Right atrium auricular region (tissue), 2 donors: ENCODE results near the gene KRTAP9-7. TPM values are rescaled to one million over a fixed set of nuclear protein-coding genes. Genes with fewer than 3 reads are reported as not detected.

Experiments
- DNase-seq: peaks from one replicate; pipeline ENCODE4 v3.0.0-alpha.2; 2019; ENCODE audit warnings: low spot score
- H3K27ac ChIP-seq, 2 donors: fragments of 200-600 bp; sonication (generic); 1 replicate in 1 of 2; 2 replicates in 1 of 2; pipeline ENCODE4 v1.5.1; 2016 to 2019
- H3K27me3 ChIP-seq, 2 donors: fragments of 200-600 bp; sonication (generic); one replicate each; pipeline versions ENCODE4 v1.5.1 to v1.6.0; 2017 to 2019
- H3K36me3 ChIP-seq: fragments of 200-600 bp; sonication (generic); one replicate; pipeline ENCODE4 v1.5.1; 2016
- H3K4me1 ChIP-seq, 2 donors: fragments of 200-600 bp; sonication (generic); one replicate each; pipeline versions ENCODE4 v1.5.1 to v1.6.0; 2017 to 2019
- H3K4me3 ChIP-seq, 2 donors: fragments of 200-600 bp; sonication (generic); 1 replicate in 1 of 2; 2 replicates in 1 of 2; pipeline ENCODE4 v1.5.1; 2017 to 2019; ENCODE audit warnings: mild to moderate bottlenecking in 1 of 2, moderate library complexity in 1 of 2
- H3K9me3 ChIP-seq, 2 donors: fragments of 200-600 bp; sonication (generic); one replicate each; pipeline ENCODE4 v1.5.1; 2019
- total RNA-seq, 2 donors: library from RNA; depleted of rRNA; stranded (reverse); fragments of >200 nt; gene quantifications; one replicate each; pipeline ENCODE4 v1.1.0, GENCODE V29; 2016
- TF ChIP-seq, protein P1 (sequence below), 2 donors: fragments of 200-600 bp; sonication (generic); IDR thresholded peaks; one replicate each; pipeline ENCODE4 v1.5.1; 2019; ENCODE audit warnings: antibody characterized with exemption in 2 of 2

The KRTAP9-7 gene
- total RNA-seq, 2 donors from 2014 or later = not detected

DNA sequence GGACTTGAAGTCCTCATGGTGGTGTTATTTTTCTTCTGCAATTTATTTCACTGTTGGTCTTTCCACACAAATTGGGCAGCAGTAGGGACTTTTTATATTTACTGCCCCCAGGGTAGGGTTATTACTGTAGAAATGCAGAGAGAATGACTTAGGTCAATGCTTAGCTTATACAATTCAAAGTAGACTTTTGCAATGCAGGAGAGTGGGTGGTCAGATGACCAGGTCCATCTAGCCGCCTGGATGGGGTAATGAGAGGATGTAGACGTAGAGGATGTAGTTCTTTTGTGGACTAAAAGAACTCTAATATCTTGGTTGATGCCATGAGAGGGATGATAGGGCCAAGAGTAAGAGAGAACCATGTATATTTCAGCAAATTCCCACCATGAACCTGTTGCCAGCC, 42.7 kb downstream of the KRTAP9-7 start:
- H3K4me3 ChIP-seq = no peak overlapping the region
- H3K9me3 ChIP-seq = peaks cover 0 to 18% of the 10 kb centered on the region in 2 donors
- H3K36me3 ChIP-seq = no peaks in the 10 kb centered on the region
- no peak for DNase-seq
- TF ChIP-seq, protein P1, sequence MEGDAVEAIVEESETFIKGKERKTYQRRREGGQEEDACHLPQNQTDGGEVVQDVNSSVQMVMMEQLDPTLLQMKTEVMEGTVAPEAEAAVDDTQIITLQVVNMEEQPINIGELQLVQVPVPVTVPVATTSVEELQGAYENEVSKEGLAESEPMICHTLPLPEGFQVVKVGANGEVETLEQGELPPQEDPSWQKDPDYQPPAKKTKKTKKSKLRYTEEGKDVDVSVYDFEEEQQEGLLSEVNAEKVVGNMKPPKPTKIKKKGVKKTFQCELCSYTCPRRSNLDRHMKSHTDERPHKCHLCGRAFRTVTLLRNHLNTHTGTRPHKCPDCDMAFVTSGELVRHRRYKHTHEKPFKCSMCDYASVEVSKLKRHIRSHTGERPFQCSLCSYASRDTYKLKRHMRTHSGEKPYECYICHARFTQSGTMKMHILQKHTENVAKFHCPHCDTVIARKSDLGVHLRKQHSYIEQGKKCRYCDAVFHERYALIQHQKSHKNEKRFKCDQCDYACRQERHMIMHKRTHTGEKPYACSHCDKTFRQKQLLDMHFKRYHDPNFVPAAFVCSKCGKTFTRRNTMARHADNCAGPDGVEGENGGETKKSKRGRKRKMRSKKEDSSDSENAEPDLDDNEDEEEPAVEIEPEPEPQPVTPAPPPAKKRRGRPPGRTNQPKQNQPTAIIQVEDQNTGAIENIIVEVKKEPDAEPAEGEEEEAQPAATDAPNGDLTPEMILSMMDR (IDR thresholded peaks at IDR 0.05) = no peak
- no peak overlapping the region for H3K27ac ChIP-seq
- H3K27me3 ChIP-seq = no peaks in the 10 kb centered on the region
- H3K4me1 ChIP-seq = no peaks in the 10 kb centered on the region

DNA sequence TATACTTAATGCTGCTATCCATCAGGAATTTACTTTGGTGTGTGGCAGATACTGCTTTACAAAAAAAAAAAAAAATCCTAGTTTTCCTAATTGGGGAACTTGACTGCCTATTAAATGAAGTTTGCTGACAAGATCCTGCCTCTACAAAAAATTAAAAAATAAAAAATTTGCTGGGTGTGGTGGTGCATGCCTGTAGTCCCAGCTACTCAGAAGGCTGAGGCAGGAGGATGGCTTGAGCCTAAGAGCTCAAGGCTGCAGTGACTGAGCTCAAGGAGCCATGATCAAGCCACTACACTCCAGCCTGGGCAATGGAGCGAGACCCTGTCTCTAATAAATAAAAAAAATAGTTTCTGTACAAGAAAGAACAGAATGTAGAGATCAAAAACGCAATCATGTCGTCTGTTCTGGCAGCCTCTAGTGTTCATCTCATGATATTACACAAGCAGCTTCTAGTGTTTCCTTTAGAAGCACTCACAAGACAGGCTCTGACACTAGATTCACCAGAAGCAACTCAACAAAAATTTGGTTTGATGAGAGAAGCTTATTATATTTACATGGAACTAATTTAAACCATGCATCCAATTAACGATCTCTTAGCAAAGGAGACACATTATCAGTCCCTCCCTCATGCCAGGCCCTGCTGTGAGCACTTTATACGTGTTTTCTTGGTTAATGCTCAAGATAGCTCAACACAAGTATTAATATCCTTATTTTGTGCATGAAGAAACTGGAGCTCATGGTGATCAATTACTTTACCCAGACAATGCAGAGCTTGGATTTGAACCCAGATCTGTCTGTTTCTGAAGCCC, 46.8 kb downstream of the KRTAP9-7 start:
- no peaks in the 10 kb centered on the region for H3K4me1 ChIP-seq
- H3K4me3 ChIP-seq = no peak overlapping the region
- TF ChIP-seq, protein P1 (IDR thresholded peaks at IDR 0.05) = peak; percentile 58 to 70
- no peaks in the 10 kb centered on the region for H3K27me3 ChIP-seq
- no peak for DNase-seq
- peaks cover 0 to 18% of the 10 kb centered on the region in 2 donors for H3K9me3 ChIP-seq
- no peak overlapping the region for H3K27ac ChIP-seq
- H3K36me3 ChIP-seq = no peaks in the 10 kb centered on the region

DNA sequence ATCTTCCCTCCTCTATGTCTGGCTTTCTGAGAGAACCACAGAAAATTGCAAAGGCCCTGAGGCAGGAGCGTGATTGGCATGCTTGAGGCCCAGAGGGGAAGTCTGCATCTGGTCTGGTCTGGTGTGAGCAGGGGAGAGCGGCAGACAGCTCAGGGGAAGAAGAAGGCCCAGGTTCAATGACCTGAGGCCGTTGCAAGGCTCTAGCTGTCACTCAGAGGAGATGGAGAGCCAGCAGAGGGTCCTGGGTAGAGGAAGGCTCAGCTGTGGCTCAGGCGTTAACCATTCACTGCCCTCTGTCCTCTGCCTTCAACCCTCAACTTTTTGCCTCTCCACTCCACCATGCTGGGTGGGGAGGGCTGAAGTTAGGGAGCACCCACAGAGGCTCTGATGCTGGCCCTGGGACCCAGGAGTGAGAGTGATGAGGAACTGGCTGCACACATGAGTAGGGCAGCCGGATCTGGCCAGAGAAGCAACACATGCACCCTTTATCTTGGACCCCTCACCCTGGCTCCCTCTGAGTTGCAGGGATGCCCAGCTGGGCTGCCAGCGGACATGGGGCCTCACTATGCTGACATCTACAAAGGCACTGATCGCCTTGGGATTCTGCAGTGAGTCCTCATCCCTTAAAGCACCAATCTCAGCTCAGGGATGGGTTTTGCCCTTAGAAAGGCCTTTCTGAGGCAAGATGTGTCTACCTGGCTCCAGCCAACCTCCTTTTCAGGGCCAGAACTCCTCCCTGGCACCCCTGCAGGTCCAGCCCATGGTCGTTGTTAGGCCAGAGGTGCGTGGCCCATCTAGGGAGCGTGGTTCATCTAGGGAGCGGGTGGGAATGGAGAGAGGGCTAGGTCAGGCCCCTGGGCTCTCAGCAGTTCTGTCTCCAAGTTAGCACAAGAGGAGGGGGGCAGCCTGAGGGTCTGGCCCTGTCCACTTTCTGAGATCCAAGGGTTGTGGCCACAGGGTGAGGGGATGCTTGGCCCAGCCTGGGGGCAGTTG, 47.7 kb downstream of the KRTAP9-7 start:
- peaks cover 0 to 18% of the 10 kb centered on the region in 2 donors for H3K9me3 ChIP-seq
- H3K4me1 ChIP-seq = no peaks in the 10 kb centered on the region
- no peak for DNase-seq
- TF ChIP-seq, protein P1 (IDR thresholded peaks at IDR 0.05) = no peak
- H3K36me3 ChIP-seq = no peaks in the 10 kb centered on the region
- no peak overlapping the region for H3K27ac ChIP-seq
- H3K4me3 ChIP-seq = no peak overlapping the region
- no peaks in the 10 kb centered on the region for H3K27me3 ChIP-seq

DNA sequence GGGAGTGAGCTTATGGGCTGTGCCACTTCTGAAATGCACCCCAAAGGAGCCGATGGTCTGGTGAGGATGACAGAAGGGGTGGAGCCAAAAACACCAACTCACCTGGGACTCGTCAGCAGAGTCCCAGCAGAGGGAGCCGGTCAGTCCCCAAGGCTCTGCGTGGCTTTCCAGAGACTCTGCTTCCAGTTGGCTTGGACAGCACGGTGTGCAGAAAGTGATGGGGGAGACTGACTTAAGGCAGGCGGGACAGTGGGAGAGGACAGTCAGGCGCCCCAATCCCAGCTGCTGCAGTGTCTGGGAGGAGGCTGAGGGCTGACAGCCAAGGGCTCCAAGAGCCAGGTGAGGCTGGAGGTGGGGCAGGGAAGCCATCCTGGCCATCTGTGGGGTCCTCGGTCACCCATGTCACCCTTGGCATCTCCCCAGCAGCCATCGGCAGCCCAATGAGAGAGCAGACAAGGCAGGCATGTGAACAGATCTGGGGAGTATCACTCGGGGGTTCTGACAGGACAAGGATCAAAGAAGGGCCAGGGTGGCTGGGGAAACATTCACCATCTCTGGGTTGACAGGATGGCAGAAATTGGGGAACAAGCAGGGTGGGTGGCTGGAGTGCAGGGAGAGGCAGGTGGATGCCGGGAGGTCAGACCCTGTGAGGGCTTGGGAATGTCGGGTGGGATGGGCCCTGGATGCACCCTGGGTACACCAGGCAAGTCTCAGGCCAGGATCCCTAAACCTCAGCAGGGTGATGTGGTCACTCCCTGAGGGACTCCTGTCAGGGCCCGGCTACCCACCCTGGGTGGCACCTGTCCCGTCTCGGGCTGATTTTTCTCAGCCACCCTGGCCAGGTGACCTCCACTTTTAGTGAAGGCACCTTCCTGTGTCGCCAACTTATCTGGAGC, 48.9 kb downstream of the KRTAP9-7 start:
- H3K27me3 ChIP-seq = no peaks in the 10 kb centered on the region
- H3K4me3 ChIP-seq = no peak overlapping the region
- H3K36me3 ChIP-seq = no peaks in the 10 kb centered on the region
- TF ChIP-seq, protein P1 (IDR thresholded peaks at IDR 0.05) = no peak
- no peak for DNase-seq
- no peaks in the 10 kb centered on the region for H3K4me1 ChIP-seq
- peaks cover 0 to 13% of the 10 kb centered on the region in 2 donors for H3K9me3 ChIP-seq
- H3K27ac ChIP-seq = no peak overlapping the region

DNA sequence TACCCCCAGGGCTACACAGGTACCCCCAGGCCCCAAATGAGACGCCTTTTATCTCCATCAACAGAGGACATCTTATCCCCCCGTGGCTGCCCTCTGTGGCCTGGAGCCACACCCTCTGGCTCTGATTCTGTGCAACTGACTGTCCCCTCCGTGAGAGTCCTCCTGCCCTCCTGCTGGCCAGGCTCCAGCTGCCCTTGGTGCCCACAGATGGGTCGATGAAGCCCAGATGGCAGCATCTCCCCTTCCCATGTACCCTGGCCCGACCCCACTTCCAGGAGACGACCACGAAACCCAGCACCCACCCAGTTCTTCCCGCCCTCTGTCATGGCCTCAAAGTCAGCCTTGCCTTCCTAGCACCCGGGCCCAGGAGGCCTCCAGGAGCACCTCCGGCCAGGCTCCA, 49.6 kb downstream of the KRTAP9-7 start:
- H3K4me1 ChIP-seq = no peaks in the 10 kb centered on the region
- TF ChIP-seq, protein P1 (IDR thresholded peaks at IDR 0.05) = no peak
- no peak overlapping the region for H3K4me3 ChIP-seq
- no peak for DNase-seq
- H3K27me3 ChIP-seq = no peaks in the 10 kb centered on the region
- no peak overlapping the region for H3K27ac ChIP-seq
- peaks cover 0 to 6% of the 10 kb centered on the region in 2 donors for H3K9me3 ChIP-seq
- no peaks in the 10 kb centered on the region for H3K36me3 ChIP-seq
